NCI-H1436 (cell line): ENCODE measurements around the gene DSTN.
"Not testable (repeated sequence)": the region's sequence is repeated elsewhere in the genome, so short reads cannot be mapped to it uniquely, and the experiment has no call there.

Source experiments
- DNase-seq: peaks from one replicate; lab custom pipeline; 2025; lab: John Stamatoyannopoulos, UW

The DSTN gene

GRCh38 chr20:17651129-17651759 is 81.4 kb downstream of the DSTN start:
- DNase-seq, result no peak

GRCh38 chr20:17651760-17652388 is 82.0 kb downstream of the DSTN start:
- no peak for DNase-seq

- DNase-seq, result no peak
Measured at GRCh38 chr20:17652411-17652810, 82.5 kb downstream of the DSTN start.

DNA sequence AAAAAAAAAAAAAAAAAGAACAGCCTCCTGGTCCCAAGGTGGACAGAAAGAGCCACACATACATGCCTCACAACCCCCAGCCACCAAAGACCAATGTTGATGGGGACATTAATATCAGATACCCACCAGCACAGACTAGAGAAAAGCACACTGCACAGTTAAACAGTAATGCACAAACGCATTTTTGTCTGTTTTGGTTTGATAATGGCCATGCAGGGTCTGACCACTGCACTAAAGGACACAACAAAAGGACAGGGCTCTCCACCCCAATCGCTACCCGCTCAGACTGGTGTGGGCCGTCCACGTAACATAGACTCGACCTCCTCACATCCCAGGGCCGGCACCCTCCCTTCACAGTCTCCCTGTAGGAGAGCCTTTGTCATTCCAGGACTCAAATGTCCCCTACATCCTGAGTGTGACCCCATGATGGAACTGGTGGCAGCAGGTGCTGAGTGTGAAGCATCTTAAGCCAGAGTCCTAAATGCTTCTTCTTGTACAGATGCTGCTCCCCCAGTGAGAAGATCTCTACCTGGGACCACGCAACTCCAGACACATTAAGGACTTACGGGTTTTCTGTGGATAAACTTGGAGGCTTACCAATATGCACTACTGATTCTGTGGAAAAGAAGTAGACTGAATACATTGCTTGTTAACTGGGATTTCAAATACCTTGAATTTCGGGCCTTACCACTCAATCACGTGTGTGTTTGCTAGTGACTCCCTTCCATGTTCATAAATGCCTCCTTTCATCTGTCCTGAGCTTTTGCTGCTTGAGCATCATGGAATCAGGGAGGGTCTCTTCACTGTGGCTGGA is 84.2 kb downstream of the DSTN start:
- no peak for DNase-seq

- no peak for DNase-seq
Measured at GRCh38 chr20:17654649-17655285, 84.9 kb downstream of the DSTN start.

GRCh38 chr20:17655286-17655651 is 85.4 kb downstream of the DSTN start:
- DNase-seq, result no peak

DNA sequence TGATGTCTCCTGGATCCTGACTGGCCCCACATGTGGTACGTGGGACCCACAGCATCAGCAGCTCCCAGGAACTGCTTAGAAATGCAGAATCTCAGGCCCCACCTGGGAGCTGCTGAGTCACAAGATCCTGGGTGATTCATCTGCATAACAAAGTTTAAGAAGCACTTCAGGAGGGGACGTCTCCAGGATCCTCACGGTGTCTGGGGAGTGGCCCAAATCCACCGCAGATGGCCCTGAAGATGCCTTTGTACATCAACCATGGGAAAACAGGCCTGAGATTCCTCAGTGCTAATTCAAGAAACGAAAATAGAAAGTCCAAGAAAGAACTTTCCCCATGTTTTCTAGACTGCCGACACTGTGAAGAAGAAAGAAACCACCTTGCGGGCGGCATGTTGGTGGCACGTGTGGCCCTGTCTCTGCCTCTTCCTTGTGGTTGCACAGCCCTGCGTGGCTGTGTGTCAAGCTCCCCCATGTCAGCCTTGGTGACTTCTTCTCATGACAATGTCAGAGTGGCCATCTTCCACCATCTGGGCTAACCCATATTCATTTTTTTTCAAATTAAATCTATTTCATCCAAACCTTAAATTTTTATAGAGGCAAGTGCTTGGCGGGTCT is 86.1 kb downstream of the DSTN start:
- no peak for DNase-seq

DNA sequence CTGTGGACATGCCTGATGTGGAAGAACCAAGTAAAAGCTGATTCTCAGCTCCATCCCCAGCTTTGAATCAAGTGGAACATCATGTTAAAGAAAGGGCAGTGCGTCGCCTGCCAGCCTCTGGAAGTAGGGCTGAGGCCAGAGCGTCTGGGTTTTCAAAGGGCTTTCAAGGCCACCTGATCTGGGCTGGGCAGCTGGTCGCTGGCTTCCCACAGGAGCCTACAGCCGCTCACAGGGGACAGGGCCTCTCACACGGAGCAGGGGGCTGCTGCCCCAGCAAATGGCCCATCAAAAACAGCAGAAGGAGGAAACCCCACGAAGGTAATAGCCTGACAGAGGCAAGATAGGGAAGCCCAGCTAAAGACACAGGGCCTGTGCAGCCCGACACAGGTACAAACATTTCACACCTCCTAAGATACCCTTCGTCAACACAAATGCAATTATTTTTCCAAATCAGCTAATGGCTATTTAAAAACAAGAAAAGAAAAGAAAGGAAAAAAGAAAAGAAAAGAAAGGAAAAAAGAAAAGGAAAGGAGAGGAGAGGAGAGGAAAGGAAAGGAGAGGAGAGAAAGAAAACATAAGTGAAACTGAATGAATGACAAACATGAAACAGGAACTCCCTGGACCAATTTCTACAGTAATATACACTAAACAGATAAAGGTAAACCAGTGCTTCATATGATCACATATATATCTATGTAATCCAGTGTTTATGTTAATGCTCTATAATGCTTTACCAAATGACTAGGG is 87.4 kb downstream of the DSTN start:
- no peak for DNase-seq

- DNase-seq, result no peak
Measured at GRCh38 chr20:17657898-17658647, 88.2 kb downstream of the DSTN start.

- no peak for DNase-seq
Measured at GRCh38 chr20:17658648-17658993, 88.7 kb downstream of the DSTN start.

DNA sequence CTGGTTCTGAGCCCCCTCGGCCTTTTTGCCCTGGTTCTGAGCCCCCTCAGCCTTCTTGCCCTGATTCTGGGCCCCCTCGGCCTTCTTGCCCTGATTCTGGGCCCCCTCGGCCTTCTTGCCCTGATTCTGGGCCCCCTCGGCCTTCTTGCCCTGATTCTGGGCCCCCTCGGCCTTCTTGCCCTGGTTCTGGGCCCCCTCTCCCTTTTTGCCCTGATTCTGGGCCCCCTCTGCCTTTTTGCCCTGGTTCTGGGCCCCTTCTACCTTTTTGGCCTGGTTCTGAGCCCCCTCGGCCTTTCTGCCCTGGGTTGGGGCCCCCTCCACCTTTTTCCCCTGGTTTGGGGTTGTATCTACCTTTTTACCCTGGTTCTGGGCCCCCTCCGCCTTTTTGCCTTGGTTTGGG is 89.5 kb downstream of the DSTN start:
- not testable (repeated sequence) for DNase-seq
